ENCODE data around the gene ALK.

- TF ChIP-seq POLR2A (IDR thresholded peaks at IDR 0.05) = no peak
- TF ChIP-seq, protein P1, sequence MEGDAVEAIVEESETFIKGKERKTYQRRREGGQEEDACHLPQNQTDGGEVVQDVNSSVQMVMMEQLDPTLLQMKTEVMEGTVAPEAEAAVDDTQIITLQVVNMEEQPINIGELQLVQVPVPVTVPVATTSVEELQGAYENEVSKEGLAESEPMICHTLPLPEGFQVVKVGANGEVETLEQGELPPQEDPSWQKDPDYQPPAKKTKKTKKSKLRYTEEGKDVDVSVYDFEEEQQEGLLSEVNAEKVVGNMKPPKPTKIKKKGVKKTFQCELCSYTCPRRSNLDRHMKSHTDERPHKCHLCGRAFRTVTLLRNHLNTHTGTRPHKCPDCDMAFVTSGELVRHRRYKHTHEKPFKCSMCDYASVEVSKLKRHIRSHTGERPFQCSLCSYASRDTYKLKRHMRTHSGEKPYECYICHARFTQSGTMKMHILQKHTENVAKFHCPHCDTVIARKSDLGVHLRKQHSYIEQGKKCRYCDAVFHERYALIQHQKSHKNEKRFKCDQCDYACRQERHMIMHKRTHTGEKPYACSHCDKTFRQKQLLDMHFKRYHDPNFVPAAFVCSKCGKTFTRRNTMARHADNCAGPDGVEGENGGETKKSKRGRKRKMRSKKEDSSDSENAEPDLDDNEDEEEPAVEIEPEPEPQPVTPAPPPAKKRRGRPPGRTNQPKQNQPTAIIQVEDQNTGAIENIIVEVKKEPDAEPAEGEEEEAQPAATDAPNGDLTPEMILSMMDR (IDR thresholded peaks at IDR 0.05) = no peak
Measured at GRCh38 chr2:29227935-29228675, 693.3 kb downstream of the ALK start.

Data from thyroid gland (tissue), 4 donors.